HEK293 (cell line): ENCODE measurements around the gene EHMT1.

Experiments used
- CTCF ChIA-PET: fragments of 350-600 bp; formaldehyde crosslinking; extraction: SDS; loops from one replicate; lab custom pipeline; 2021; ENCODE audit warnings: antibody characterized with exemption; lab: Yijun Ruan, JAX
- POLR2A ChIA-PET: fragments of 300-600 bp; formaldehyde crosslinking; extraction: SDS; loops from one replicate; lab custom pipeline; 2020; ENCODE audit warnings: antibody characterized with exemption, inconsistent platforms; lab: Yijun Ruan, JAX
- H3K27ac ChIP-seq: fragments of 200-500 bp; sonication (Bioruptor generic); 2 replicates; pipeline ENCODE4 v1.5.1; 2014; ENCODE audit warnings: low read depth, low read length, control low read depth, inconsistent platforms; ENCODE audit errors: extremely low read depth
- H3K36me3 ChIP-seq, 2 experiments: fragments of 200-500 bp in 1 of 2; sonication (Bioruptor generic) in 1 of 2; 1 replicate in 1 of 2; 2 replicates in 1 of 2; pipeline ENCODE4 v1.5.1; 2014 to 2017; ENCODE audit warnings: inconsistent platforms in 2 of 2, low read length in 2 of 2; ENCODE audit not compliant: control insufficient read depth in 2 of 2, insufficient read depth in 1 of 2
- H3K4me1 ChIP-seq: fragments of 200-500 bp; sonication (Bioruptor generic); 2 replicates; pipeline ENCODE4 v1.5.1; 2014; ENCODE audit warnings: mild to moderate bottlenecking, low read length, inconsistent platforms; ENCODE audit not compliant: control insufficient read depth, insufficient read depth
- H3K4me3 ChIP-seq: 2 replicates; pipeline ENCODE4 v1.5.1; 2011; ENCODE audit warnings: low read depth, mild to moderate bottlenecking, control low read depth, low read length, moderate library complexity
- H3K9me3 ChIP-seq: fragments of 200-500 bp; sonication (Bioruptor generic); 2 replicates; pipeline ENCODE4 v1.5.1; 2014; ENCODE audit warnings: low read depth, low read length, inconsistent platforms; ENCODE audit not compliant: control insufficient read depth, insufficient read depth
- GLIS2 ChIP-seq: fragments of 450-650 bp; formaldehyde crosslinking; IDR thresholded peaks from 2 replicates; pipeline ENCODE4 v1.5.1; 2016; ENCODE audit warnings: missing biosample characterization, missing genetic modification characterization
- IKZF3 ChIP-seq: fragments of 450-650 bp; IDR thresholded peaks from 2 replicates; pipeline ENCODE4 v1.5.0; 2018; ENCODE audit warnings: missing biosample characterization, mild to moderate bottlenecking, missing genetic modification characterization, moderate library complexity
- PRDM4 ChIP-seq: fragments of 450-650 bp; formaldehyde crosslinking; IDR thresholded peaks from 2 replicates; pipeline ENCODE4 v1.5.1; 2017; ENCODE audit warnings: missing biosample characterization, missing genetic modification characterization
- REPIN1 ChIP-seq: fragments of 450-650 bp; formaldehyde crosslinking; IDR thresholded peaks from 2 replicates; pipeline ENCODE4 v1.5.1; 2017; ENCODE audit warnings: missing biosample characterization, missing genetic modification characterization, low read depth
- SCRT1 ChIP-seq: fragments of 450-650 bp; formaldehyde crosslinking; IDR thresholded peaks from 2 replicates; pipeline ENCODE4 v1.5.1; 2016; ENCODE audit warnings: missing biosample characterization, missing genetic modification characterization, borderline replicate concordance
- SP7 ChIP-seq: fragments of 450-650 bp; formaldehyde crosslinking; IDR thresholded peaks from 2 replicates; pipeline ENCODE4 v1.5.1; 2016; ENCODE audit warnings: missing biosample characterization, missing genetic modification characterization
- ZBTB10 ChIP-seq: fragments of 450-650 bp; formaldehyde crosslinking; IDR thresholded peaks from 2 replicates; pipeline ENCODE4 v1.5.1; 2016; ENCODE audit warnings: missing biosample characterization, missing genetic modification characterization
- ZNF148 ChIP-seq: fragments of 450-650 bp; formaldehyde crosslinking; IDR thresholded peaks from 2 replicates; pipeline ENCODE4 v1.5.0; 2017; ENCODE audit warnings: missing biosample characterization, missing genetic modification characterization, borderline replicate concordance
- ZNF169 ChIP-seq: fragments of 450-650 bp; formaldehyde crosslinking; IDR thresholded peaks from 2 replicates; pipeline ENCODE4 v1.5.1; 2016; ENCODE audit warnings: missing biosample characterization, missing genetic modification characterization
- ZNF174 ChIP-seq: fragments of 450-650 bp; formaldehyde crosslinking; IDR thresholded peaks from 2 replicates; pipeline ENCODE4 v1.5.0; 2017; ENCODE audit warnings: missing biosample characterization, mild to moderate bottlenecking, missing genetic modification characterization
- ZNF266 ChIP-seq: fragments of 450-650 bp; formaldehyde crosslinking; IDR thresholded peaks from 2 replicates; pipeline ENCODE4 v1.5.1; 2016; ENCODE audit warnings: missing biosample characterization, missing genetic modification characterization, low read depth
- ZNF292 ChIP-seq: fragments of 450-650 bp; formaldehyde crosslinking; IDR thresholded peaks from 2 replicates; pipeline ENCODE4 v1.5.1; 2016; ENCODE audit warnings: low read depth, missing biosample characterization, missing genetic modification characterization, borderline replicate concordance
- ZNF48 ChIP-seq: fragments of 450-650 bp; formaldehyde crosslinking; IDR thresholded peaks from 2 replicates; pipeline ENCODE4 v1.5.1; 2016; ENCODE audit warnings: missing biosample characterization, missing genetic modification characterization
- ZNF549 ChIP-seq: fragments of 450-650 bp; IDR thresholded peaks from 2 replicates; pipeline ENCODE4 v1.5.1; 2018; ENCODE audit warnings: missing biosample characterization, missing genetic modification characterization, mild to moderate bottlenecking, inconsistent platforms, moderate library complexity
- ZNF580 ChIP-seq: fragments of 450-650 bp; formaldehyde crosslinking; IDR thresholded peaks from 2 replicates; pipeline ENCODE4 v1.5.1; 2016; ENCODE audit warnings: missing biosample characterization, missing genetic modification characterization
- ZNF621 ChIP-seq: fragments of 450-650 bp; formaldehyde crosslinking; IDR thresholded peaks from 2 replicates; pipeline ENCODE4 v1.5.1; 2017; ENCODE audit warnings: missing biosample characterization, missing genetic modification characterization
- ZNF623 ChIP-seq: fragments of 450-650 bp; formaldehyde crosslinking; IDR thresholded peaks from 2 replicates; pipeline ENCODE4 v1.5.1; 2016; ENCODE audit warnings: missing biosample characterization, missing genetic modification characterization
- TF ChIP-seq, protein P1 (sequence below): fragments of 450-650 bp; formaldehyde crosslinking; IDR thresholded peaks from 2 replicates; pipeline ENCODE4 v1.5.1; 2016; ENCODE audit warnings: missing biosample characterization, missing genetic modification characterization

Gene EHMT1

GRCh38 chr9:137671196-137671538 is 52.4 kb downstream of the EHMT1 start (continued):
- TF ChIP-seq REPIN1: no peak
- TF ChIP-seq ZNF621: no peak
- TF ChIP-seq SP7: no peak
- no peak for TF ChIP-seq ZNF292 (tag by site-specific recombination)
- TF ChIP-seq ZNF148 (tag by site-specific recombination): no peak
- TF ChIP-seq ZNF266 (tag by site-specific recombination): no peak
- TF ChIP-seq ZNF169 (tag by site-specific recombination): no peak

DNA sequence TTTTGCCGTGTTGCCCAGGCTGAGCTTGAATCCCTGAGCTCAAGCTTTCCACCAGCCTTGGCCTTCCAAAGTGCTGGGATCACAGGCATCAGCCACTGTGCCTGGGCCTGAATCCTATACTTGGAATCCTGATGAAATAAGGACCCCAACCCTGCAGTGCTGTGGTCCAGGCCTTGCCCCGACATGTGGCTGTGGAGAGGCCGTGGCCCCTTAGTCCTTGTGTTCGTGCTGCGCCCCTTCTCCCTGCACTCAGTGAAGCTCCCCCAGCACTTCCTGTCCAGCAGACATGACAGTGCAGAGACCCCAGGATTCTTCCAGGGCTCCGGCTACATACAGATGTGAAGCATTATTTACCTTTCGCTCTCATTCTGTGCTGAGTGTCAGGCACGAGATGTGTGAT is 52.9 kb downstream of the EHMT1 start:
- H3K4me3 ChIP-seq: no peak overlapping the region
- H3K4me1 ChIP-seq: peaks cover 12% of the 10 kb centered on the region; the same call in 1 of the 2 replicates
- TF ChIP-seq GLIS2 (tag by site-specific recombination): no peak
- no peak for TF ChIP-seq ZNF580 (tag by site-specific recombination)
- TF ChIP-seq ZNF549 (tag by site-specific recombination): no peak
- TF ChIP-seq IKZF3: no peak
- TF ChIP-seq, protein P1, sequence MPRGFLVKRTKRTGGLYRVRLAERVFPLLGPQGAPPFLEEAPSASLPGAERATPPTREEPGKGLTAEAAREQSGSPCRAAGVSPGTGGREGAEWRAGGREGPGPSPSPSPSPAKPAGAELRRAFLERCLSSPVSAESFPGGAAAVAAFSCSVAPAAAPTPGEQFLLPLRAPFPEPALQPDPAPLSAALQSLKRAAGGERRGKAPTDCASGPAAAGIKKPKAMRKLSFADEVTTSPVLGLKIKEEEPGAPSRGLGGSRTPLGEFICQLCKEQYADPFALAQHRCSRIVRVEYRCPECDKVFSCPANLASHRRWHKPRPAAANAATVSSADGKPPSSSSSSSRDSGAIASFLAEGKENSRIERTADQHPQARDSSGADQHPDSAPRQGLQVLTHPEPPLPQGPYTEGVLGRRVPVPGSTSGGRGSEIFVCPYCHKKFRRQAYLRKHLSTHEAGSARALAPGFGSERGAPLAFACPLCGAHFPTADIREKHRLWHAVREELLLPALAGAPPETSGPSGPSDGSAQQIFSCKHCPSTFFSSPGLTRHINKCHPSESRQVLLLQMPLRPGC (tag by site-specific recombination): no peak
- TF ChIP-seq PRDM4 (tag by site-specific recombination): no peak
- no peak for TF ChIP-seq SCRT1
- TF ChIP-seq ZNF623 (tag by site-specific recombination): no peak
- no peak for TF ChIP-seq SP7
- TF ChIP-seq ZBTB10: no peak
- TF ChIP-seq ZNF48 (tag by site-specific recombination): no peak
- no peak for TF ChIP-seq ZNF174 (tag by site-specific recombination)
- POLR2A ChIA-PET: interaction anchor here (0.9 kb wide), 1 partner anchor 53 kb away, joined by 3 read pairs; no protein-coding TSS in a partner anchor
- CTCF ChIA-PET: interaction anchor here (0.7 to 3.0 kb wide), 10 partner anchors 11 to 437 kb away, joined by 3 to 25 read pairs (median 4); no protein-coding TSS in a partner anchor
- no peaks in the 10 kb centered on the region for H3K9me3 ChIP-seq
- H3K27ac ChIP-seq: no peak overlapping the region
- peaks cover 0 to 4% of the 10 kb centered on the region in 2 experiments; a peak in 1 of 3 replicates for H3K36me3 ChIP-seq
